IPS DF 6.9 (cell line): ENCODE data around the gene MCCC1.

ENCODE experiments used
- DNase-seq: peaks from one replicate; pipeline ENCODE4 v3.0.0-alpha.2; 2013; ENCODE audit warnings: low read depth, low spot score
- H3K27ac ChIP-seq: one replicate; pipeline ENCODE4 v1.5.1; 2013; ENCODE audit warnings: low read length, control low read depth
- H3K27me3 ChIP-seq: 2 replicates; pipeline ENCODE4 v1.6.1; 2013; ENCODE audit warnings: mild to moderate bottlenecking, low read length; ENCODE audit not compliant: control insufficient read depth, insufficient read depth
- H3K36me3 ChIP-seq: 2 replicates; pipeline ENCODE4 v1.6.1; 2013; ENCODE audit warnings: low read length; ENCODE audit not compliant: control insufficient read depth, insufficient read depth
- H3K4me1 ChIP-seq: 2 replicates; pipeline ENCODE4 v1.6.1; 2013; ENCODE audit warnings: low read length; ENCODE audit not compliant: control insufficient read depth, insufficient read depth
- H3K4me3 ChIP-seq: 2 replicates; pipeline ENCODE4 v1.5.1; 2013; ENCODE audit warnings: mild to moderate bottlenecking, low read length
- H3K9me3 ChIP-seq: 2 replicates; pipeline ENCODE4 v1.6.1; 2013; ENCODE audit warnings: low read length, inconsistent platforms; ENCODE audit not compliant: control insufficient read depth, insufficient read depth
- WGBS: extraction: QIAGEN DNeasy Blood & Tissue Kit; methylation state at CpG from one replicate; pipeline ENCODE4 v1.1.7; 2013; ENCODE audit warnings: mixed read lengths, missing lambda C conversion rate; ENCODE audit not compliant: insufficient read length, insufficient coverage; 5-methylcytosine and 5-hydroxymethylcytosine counted together

The MCCC1 gene

DNA sequence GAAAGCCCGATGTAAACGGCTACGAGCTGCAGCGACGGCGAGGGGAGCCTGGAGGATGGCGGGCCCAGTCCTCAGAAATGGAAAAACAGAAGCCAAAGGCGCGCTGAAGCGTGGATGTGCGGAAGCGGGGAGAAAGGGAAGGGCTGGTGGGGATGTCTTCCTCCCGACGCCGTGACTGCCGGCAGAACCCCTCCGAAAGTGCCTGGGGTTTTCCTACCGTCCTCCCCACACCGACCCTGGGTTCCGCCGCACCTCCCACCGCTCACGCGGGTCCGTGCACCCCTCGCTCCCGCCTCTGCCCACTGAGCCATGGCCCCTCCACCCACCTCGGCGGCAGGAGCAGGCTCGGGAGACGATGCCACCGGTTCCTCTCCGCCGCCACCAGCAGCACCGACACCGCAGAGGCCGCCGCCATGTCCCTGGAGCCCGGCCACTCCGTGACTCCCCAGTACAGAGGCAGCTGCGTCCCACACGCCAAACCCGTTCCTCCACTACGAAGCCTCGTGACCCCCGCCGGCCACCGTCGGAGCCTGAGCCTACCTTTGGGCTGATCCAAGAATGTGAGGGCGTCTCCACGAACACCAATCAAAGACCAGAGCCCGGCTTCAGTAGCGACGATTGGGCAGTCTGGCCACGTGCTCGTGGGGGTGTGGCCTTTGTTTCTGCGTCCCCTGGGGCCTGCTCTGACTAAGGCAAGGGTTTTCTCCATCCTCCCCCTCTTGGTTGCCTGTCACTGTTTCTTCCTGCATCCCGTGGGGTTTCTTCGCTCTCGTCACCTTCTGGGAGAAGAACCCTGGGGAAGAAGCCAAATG lies at the start of gene MCCC1:
MCCC1 (minus strand) TSS at position 471 of the 812 bp plus-strand sequence; CDS start at position 415, 56 bp downstream.
- Histone ChIP-seq H3K4me1 (no peaks in the 10 kb centered on the region), H3K36me3 (no peaks in the 10 kb centered on the region), H3K9me3 (no peaks in the 10 kb centered on the region), H3K4me3 (peak within 1 kb of the TSS; percentile 85), H3K27ac (no peak within 1 kb of the TSS), H3K27me3 (no peaks in the 10 kb centered on the region)
- DNase-seq: peak; percentile 98
- no CpG with 5 or more reads among the region's 60 CpGs for WGBS

DNA sequence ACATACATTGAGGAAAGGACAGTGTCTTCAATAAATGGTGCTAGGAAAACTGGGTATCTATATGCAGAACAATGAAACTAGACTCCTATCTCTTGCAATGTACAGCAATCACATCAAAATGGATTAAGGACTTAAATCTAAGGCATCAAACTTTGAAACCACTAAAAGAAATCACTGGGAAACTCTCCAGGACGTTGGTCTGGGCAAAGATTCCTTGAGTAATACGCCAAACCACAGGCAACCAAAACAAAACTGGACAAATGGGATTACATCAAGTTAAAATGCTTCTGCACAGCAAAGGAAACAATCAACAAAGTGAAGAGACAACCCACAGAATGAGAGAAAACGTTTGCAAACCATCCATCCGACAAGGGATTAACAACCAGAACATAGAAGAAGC lies 48.8 kb upstream of the MCCC1 start:
- no peak for DNase-seq
- H3K36me3 ChIP-seq: no peaks in the 10 kb centered on the region
- H3K9me3 ChIP-seq: no peaks in the 10 kb centered on the region
- no peaks in the 10 kb centered on the region; the same call in 1 of the 2 replicates for H3K27me3 ChIP-seq
- no CpG with 5 or more reads among the region's 4 CpGs for WGBS
- no peak overlapping the region for H3K27ac ChIP-seq
- H3K4me1 ChIP-seq: no peaks in the 10 kb centered on the region
- H3K4me3 ChIP-seq: no peak overlapping the region

DNA sequence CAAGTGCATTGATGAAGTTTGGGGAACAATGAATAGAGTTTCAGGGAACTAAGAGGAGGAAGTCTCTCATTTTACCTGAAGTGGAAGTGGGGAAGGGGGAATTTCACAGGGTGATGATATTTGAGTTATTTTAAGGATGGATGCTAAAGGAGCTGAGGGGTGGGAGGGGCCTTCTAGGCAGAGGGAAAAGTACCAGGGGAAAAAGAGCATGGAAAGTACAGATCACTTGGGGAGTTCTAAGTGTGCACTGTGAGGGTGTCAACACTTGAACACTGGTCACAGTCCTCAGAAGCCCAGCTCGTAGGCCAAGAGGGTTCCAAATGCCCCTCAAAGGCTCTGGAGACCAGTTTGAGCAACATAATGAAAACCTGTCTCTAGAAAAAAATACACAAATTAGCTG lies 45.1 kb upstream of the MCCC1 start:
- WGBS: no CpG with 5 or more reads among the region's 1 CpG
- no peaks in the 10 kb centered on the region for H3K4me1 ChIP-seq
- no peak overlapping the region for H3K27ac ChIP-seq

DNA sequence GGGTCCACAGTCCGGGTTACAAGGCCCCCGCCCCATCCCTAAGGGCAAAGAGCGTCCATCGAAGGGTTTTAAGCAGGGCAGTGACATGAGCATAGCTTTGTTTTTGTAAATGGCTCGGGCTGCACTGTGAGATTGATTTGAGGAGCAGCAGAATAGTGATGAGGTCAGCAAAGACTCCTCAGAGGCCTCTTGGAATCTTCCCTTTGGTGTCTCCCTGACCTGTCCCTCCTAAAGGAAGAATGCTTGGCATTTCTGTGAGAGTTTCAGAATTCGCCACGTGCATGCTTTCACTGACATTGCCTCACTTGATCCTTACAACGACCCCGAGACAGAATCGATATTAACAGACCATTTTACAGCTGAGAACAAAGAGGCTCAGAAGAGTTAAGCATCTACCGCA lies 42.9 kb upstream of the MCCC1 start:
- no peaks in the 10 kb centered on the region for H3K4me1 ChIP-seq
- no peak overlapping the region for H3K4me3 ChIP-seq
- H3K27ac ChIP-seq: no peak overlapping the region
- WGBS: no CpG with 5 or more reads among the region's 11 CpGs
- H3K36me3 ChIP-seq: no peaks in the 10 kb centered on the region
- DNase-seq: no peak
- no peaks in the 10 kb centered on the region for H3K9me3 ChIP-seq
- H3K27me3 ChIP-seq: no peaks in the 10 kb centered on the region

More for the DNA sequence above, 45.1 kb upstream of the MCCC1 start:
- Histone ChIP-seq H3K9me3 (no peaks in the 10 kb centered on the region), H3K36me3 (no peaks in the 10 kb centered on the region), H3K27me3 (no peaks in the 10 kb centered on the region), H3K4me3 (no peak overlapping the region)
- no peak for DNase-seq

DNA sequence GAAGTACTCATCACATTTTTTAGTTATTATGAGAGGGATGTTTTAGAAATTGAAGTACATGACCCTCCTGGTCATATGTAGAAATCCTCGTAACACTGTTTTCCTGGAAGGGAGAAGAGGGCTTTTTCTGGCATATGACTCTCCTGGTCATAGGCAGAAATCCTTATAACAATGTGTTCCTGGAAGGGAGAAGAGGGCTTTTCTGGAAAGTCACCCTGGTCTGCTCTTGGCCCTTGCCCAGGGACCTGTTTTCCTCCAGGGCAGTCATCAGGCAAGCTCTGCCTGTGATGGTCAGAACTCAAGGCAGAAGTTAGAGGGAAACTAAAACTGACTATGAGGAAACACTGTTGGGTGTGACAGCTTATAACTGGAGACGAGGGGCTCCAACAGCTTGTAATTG lies 35.5 kb upstream of the MCCC1 start:
- H3K27me3 ChIP-seq: no peaks in the 10 kb centered on the region
- no peak overlapping the region for H3K27ac ChIP-seq
- DNase-seq: no peak
- no CpG with 5 or more reads among the region's 2 CpGs for WGBS
- H3K36me3 ChIP-seq: no peaks in the 10 kb centered on the region
- H3K4me3 ChIP-seq: no peak overlapping the region
- no peaks in the 10 kb centered on the region; the same call in 1 of the 2 replicates for H3K4me1 ChIP-seq
- H3K9me3 ChIP-seq: no peaks in the 10 kb centered on the region

DNA sequence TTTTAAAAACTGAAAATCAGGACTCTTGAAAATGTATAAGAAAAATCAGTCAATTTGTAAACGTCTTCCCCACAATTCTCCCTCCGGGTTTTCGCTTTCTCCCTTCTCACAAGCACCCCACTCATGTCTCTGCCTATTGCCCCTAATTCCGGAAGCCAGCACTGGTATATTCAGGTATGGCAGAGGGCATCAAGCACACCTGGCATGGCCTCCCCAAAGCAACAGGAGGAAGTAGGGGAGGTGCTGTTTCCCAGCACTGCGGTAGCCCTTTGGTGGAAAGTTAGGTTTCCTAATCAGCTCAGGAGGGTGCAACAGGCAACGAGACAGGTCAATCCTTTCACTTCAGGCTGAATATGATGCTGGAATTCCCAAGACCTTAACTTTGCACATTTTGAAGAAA lies 33.1 kb upstream of the MCCC1 start:
- no CpG with 5 or more reads among the region's 6 CpGs for WGBS
- no peaks in the 10 kb centered on the region for H3K9me3 ChIP-seq
- no peak overlapping the region for H3K4me3 ChIP-seq
- H3K27ac ChIP-seq: no peak overlapping the region
- H3K27me3 ChIP-seq: no peaks in the 10 kb centered on the region
- DNase-seq: no peak
- H3K4me1 ChIP-seq: no peaks in the 10 kb centered on the region; the same call in 1 of the 2 replicates
- no peaks in the 10 kb centered on the region for H3K36me3 ChIP-seq

DNA sequence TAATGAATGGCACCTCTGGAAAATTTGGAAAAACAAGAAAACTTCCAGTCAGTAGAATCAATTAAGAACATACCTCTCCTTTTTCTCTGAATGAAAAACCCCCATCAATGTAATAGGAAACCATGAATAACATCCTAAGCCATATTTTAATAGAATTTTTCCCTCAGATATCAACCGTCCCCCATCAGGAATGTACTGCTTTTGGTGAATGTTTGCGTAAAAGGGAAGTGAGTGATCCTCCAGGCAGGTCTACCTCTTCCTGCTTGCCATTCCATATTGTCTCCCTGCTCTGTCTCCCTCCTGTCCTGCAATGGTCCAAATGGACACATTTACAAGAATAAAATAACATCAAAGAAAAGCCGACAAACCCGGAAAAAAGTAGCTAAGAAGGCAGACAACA lies 32.4 kb upstream of the MCCC1 start:
- no peaks in the 10 kb centered on the region for H3K36me3 ChIP-seq
- WGBS: no CpG with 5 or more reads among the region's 4 CpGs
- no peaks in the 10 kb centered on the region; the same call in 1 of the 2 replicates for H3K4me1 ChIP-seq
- H3K9me3 ChIP-seq: no peaks in the 10 kb centered on the region
- DNase-seq: no peak
- H3K27me3 ChIP-seq: no peaks in the 10 kb centered on the region
- H3K27ac ChIP-seq: no peak overlapping the region
- H3K4me3 ChIP-seq: no peak overlapping the region

DNA sequence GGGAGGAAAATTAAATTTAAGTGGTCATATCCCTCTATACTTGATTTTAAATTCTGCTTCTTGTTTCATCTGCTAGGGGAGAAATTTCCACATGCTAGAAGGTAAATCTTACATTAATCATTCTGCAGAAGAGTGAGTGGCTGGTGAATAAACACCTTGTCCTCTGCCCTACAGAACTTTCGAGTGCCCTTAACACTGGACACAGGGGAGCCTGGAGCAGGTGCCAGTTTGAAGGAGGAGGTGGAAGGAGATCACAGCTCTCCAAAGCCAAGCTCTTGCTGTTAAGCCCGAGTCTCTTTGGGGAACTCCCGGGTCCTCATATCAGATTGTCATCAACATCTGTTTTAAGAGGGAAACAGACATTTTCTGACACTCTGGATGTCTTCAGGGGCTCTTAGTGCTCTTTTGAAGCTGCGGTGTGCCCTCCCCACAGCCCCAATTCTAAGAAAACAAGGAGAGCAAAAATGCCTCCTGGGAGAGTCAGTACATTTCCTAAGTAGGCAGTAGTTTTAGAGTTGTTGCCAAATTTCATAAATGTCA lies 32.0 kb upstream of the MCCC1 start:
- Histone ChIP-seq H3K4me3 (no peak overlapping the region), H3K4me1 (no peaks in the 10 kb centered on the region; the same call in 1 of the 2 replicates), H3K36me3 (no peaks in the 10 kb centered on the region), H3K27ac (no peak overlapping the region), H3K9me3 (no peaks in the 10 kb centered on the region), H3K27me3 (no peaks in the 10 kb centered on the region)
- no CpG with 5 or more reads among the region's 4 CpGs for WGBS
- no peak for DNase-seq

DNA sequence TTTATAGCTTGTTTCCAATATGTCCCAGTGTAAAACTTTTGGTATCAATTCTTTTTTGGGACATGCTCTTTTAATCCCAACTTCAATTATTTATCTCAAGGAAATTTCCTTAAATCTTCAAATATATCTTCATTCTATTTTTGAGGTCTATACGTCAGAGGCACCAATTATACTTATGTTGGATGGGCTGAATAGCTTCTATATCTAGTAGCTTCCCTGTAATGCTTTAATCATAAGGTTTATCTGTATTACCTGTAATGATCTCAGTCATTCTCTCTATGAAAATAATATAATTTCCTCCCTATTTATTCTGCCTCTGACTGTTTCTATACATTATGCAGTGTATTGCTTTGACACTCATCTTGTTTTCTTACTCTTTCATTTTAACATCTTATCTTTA lies 29.9 kb upstream of the MCCC1 start:
- H3K9me3 ChIP-seq: no peaks in the 10 kb centered on the region
- no peaks in the 10 kb centered on the region for H3K36me3 ChIP-seq
- DNase-seq: no peak
- no CpG with 5 or more reads among the region's 1 CpG for WGBS
- H3K4me1 ChIP-seq: no peaks in the 10 kb centered on the region
- no peak overlapping the region for H3K4me3 ChIP-seq
- H3K27ac ChIP-seq: no peak overlapping the region
- H3K27me3 ChIP-seq: no peaks in the 10 kb centered on the region

DNA sequence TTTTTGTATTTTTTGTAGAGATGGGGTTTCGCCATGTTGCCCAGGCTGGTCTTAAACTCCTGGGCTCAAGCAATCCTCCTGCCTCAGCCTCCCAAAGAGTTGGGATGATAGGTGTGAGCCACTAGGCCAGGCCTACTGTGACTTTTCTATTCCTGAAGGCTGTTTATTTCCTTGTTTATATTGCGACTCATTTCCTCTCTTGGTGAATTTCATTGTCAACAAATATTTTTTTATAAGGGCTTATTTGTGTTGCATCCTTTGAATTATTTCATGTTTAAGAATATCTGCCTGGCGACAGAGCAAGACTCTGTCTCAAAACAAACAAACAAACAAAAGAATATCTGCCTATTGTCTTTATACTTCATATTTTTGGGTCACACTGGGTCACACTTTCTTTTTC lies 29.4 kb upstream of the MCCC1 start:
- Histone ChIP-seq H3K9me3 (no peaks in the 10 kb centered on the region), H3K36me3 (no peaks in the 10 kb centered on the region), H3K4me3 (no peak overlapping the region), H3K27ac (no peak overlapping the region), H3K4me1 (no peaks in the 10 kb centered on the region), H3K27me3 (no peaks in the 10 kb centered on the region)
- no CpG with 5 or more reads among the region's 3 CpGs for WGBS
- no peak for DNase-seq

DNA sequence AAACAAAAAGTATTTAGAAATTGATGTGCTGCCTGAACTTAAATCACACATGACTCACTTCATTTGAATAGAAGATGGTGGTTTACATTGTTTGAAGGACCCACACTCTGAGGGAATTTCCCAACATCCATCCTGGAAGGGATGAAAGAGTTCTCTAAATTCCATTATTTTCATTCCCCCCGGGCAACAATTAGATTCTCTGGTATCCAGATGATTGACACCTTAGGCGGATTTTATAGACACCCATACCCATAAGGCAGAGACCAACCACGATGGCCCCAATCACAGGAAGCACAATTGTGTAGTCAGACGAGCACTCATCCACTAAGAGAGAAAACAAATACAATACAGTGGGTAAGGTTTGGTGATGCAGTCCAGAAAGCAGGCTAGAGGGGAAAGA lies 24.6 kb upstream of the MCCC1 start:
- no peaks in the 10 kb centered on the region for H3K36me3 ChIP-seq
- no CpG with 5 or more reads among the region's 4 CpGs for WGBS
- no peak for DNase-seq
- no peaks in the 10 kb centered on the region for H3K4me1 ChIP-seq
- no peak overlapping the region for H3K27ac ChIP-seq
- H3K9me3 ChIP-seq: no peaks in the 10 kb centered on the region
- H3K4me3 ChIP-seq: no peak overlapping the region
- no peaks in the 10 kb centered on the region for H3K27me3 ChIP-seq
